C4-2B (cell line): ENCODE results near the gene C19orf67.

Experiments used
- ZFX ChIP-seq: fragments of 450-650 bp; IDR thresholded peaks from 2 replicates; pipeline ENCODE4 v1.6.1; 2017
- TF ChIP-seq, protein P1 (sequence below): fragments of 450-650 bp; conservative IDR thresholded peaks from 2 replicates; pipeline ENCODE4 v1.5.1; 2017; ENCODE audit warnings: mild to moderate bottlenecking

DNA sequence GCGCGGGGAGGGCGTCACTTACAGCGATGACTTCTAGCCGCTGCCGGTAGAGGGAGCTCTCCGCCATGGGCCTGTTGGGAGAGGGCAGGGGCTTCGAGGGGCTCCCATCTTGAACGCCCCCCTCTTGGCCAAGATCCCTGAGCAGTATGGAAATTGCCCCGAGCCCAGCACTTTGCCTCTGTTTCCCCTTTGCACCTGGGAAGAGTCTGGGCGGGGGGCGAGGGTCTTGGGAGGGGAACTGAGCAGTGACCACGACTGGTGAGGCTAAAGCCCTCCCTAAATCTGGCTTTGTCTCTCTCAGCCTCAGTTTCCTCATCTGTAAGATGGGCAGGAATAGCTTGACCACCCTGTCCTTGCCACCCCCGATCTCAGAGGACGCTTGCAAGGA is 26.5 kb downstream of the C19orf67 start:
- TF ChIP-seq ZFX, result no peak
- TF ChIP-seq, protein P1, sequence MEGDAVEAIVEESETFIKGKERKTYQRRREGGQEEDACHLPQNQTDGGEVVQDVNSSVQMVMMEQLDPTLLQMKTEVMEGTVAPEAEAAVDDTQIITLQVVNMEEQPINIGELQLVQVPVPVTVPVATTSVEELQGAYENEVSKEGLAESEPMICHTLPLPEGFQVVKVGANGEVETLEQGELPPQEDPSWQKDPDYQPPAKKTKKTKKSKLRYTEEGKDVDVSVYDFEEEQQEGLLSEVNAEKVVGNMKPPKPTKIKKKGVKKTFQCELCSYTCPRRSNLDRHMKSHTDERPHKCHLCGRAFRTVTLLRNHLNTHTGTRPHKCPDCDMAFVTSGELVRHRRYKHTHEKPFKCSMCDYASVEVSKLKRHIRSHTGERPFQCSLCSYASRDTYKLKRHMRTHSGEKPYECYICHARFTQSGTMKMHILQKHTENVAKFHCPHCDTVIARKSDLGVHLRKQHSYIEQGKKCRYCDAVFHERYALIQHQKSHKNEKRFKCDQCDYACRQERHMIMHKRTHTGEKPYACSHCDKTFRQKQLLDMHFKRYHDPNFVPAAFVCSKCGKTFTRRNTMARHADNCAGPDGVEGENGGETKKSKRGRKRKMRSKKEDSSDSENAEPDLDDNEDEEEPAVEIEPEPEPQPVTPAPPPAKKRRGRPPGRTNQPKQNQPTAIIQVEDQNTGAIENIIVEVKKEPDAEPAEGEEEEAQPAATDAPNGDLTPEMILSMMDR, result peak; percentile 80
